Fibroblast of peridontal ligament (primary cell): ENCODE results near the gene KCNIP4.

ENCODE experiments used
- DNase-seq: peaks from one replicate; pipeline ENCODE4 v3.0.0-alpha.2; 2010; ENCODE audit errors: extremely low read depth

Gene KCNIP4

DNA sequence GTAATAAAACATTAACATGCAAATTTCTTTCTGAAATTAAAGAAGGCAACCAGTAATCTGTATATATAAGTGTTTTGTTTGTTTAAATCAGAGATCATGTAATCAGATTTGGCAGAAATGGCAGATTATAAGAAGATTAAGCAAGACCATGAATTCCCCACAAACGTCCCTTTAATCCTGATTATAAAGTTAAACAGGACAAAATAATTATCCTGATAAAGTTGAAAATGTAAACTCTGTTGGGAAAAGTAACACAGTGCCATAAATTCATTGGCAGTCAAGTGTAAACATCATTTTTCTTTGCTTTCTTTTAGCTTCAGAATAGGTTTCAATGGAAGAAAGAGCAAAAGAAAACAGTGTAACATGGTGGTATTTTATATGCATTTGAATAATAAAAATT, 256.3 kb downstream of the KCNIP4 start:
- DNase-seq = no peak

DNA sequence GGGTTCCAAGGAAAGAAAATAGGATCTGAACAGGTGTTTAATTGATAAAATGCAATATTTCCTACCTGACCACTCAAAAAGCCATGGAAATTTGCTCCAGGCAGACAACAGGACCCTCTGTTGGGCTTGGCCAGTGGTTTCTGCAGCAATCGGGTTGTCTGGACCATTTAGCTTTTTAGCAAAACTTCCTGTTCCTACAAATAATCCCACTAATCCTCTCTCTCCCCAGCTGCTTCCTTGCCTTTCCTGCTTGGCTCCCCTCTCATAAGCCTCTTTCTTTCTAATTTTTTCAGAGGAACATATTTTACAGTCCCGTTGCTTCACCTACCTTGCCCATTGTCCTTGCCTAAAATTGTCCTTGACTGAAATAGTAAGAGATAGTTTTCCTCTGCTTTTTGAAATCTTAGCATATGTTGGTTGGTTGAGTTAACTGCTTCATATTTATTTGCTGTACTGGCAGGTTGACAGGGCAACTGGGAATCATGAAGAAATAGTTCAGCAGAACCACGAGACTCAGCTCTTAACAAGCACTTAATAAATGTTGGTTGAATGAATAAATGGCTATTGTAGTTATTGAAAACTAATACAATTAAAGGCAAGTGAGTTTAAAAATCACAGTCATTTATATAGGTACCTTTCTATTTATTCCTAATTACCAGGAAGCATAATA, 259.8 kb downstream of the KCNIP4 start:
- DNase-seq = no peak

DNA sequence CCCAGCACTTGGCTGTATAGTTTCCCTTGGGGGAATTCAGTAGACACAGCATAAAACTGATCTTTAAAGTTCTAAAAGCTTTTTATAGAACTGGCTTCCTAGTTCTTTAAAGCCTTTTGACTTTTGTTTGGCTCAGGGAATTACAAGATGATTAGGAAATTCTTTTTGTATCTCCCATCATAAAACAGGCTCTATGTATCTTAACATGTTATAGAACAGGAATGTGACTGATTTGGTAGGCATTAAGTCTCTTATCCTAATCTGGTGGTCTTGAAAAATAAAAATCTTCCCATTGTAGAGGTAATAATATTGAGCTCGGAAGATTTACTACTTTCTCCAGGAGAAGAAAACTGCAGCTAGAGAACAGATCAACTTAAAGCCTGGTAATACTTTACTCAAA, 262.7 kb downstream of the KCNIP4 start:
- no peak for DNase-seq

DNA sequence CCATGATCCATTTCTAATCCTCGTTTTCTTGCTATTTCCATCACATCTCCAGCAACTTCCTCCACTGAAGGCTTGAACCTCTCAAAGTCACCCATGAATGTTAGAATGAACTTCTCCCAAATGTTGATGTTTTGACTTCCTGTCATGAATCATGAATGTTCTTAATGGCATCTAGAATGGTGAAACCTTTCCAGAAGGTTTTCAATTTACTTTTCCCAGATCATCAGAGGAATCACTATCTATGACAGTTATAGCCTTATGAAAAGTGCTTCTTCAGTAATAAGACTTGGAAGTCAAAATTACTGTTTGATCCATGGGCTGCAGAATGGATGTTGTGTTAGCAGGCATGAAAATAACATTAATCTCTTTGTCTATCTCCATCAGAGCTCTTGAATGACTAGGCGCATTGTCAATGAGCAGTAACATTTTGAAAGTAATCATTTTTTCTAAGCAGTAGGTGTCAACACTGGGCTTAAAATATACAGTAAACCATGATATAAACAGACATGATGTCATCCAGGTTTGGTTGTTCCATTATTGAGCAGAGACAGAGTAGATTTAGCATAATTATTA, 268.2 kb downstream of the KCNIP4 start:
- DNase-seq = no peak

DNA sequence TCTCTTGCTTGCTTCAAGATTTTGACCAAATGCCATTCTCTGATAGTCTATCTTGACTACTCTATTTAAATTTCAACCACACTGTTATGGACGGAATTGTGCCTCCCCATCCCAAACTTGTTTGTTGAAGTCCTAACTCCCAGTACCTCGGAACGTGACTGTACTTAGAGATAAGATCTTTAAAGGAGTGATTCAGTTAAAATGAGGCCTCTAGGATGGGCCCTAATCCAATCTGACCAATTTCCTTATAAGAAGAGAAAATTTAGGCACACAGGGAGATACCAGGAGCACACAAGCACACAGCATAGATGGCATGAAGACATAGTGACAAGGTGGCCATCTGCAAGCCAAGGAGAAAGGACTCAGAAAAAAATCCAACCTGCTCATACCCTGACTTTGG, 269.9 kb downstream of the KCNIP4 start:
- no peak for DNase-seq

DNA sequence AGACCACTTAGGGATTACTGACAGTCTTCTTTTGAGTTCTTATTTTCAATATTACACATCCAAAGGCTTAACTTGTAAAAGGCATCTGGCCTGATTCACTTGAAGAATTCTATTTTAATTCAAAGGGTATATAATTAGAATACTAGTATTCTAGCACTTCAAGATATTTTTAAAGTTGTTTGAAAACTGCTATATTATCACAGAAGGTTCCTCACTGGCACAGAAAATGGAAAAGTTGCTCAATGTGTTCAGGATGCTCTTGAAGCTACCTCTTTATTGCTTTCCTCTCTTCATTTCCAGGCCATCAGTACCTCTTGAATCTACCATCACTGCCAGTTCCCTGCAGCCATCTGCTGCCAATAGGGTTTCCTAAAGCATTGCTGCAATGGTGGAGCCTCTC, 271.4 kb downstream of the KCNIP4 start:
- DNase-seq = no peak

DNA sequence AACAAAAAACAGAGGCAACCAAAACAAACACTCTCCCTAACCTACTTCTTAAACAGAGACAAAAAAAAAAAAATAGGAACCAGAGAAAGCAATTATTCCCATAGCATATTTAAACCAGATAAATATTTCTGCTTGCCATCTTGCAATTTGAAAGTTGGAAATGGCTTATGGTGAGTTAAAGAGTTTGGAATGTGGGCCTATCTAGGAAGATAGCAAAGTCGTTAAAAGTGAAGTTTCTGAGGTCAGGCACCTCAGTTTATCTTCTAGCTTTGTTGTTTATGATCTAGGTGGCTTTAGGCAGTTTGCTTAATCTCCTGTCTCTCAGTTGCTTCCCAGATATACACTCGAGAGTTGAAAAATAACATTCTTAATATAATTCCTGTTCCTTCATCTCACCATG, 284.2 kb downstream of the KCNIP4 start:
- no peak for DNase-seq

DNA sequence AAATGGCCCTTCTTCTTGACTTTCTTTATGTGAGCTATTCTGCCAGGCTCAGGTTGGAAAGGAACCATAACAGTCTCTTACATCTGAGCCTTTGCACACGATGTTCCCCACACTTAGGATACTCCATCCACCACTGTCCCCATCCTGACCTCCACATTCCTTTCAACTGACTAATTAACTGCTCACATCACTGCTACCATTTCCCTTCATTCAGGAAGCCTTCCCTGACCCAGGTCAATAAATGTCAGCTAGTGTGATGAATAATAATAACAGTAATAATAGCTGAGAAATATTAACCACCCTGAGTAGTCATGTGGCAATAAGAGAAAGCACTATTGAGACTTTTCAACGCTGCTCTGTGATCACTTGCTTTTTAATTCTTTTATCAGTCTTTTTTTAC, 291.7 kb downstream of the KCNIP4 start:
- DNase-seq = no peak

DNA sequence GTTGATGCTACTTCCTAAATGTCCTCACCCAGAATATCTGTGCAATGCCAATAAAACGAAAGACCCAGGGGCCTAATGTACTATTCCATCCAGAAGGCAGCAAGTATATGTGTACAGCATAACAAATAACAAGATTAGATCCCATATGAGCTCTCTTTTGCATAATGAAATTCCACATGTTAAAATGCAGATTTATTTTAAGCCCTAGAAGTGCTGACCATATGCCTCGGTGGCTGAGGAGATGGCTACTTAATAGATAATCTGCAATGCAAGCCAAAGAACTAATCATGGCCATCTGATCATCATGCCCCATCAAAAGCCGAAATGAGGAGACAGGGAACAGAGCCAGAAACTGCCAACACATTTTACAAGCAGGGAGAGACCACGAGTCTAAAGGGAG, 293.5 kb downstream of the KCNIP4 start:
- no peak for DNase-seq

DNA sequence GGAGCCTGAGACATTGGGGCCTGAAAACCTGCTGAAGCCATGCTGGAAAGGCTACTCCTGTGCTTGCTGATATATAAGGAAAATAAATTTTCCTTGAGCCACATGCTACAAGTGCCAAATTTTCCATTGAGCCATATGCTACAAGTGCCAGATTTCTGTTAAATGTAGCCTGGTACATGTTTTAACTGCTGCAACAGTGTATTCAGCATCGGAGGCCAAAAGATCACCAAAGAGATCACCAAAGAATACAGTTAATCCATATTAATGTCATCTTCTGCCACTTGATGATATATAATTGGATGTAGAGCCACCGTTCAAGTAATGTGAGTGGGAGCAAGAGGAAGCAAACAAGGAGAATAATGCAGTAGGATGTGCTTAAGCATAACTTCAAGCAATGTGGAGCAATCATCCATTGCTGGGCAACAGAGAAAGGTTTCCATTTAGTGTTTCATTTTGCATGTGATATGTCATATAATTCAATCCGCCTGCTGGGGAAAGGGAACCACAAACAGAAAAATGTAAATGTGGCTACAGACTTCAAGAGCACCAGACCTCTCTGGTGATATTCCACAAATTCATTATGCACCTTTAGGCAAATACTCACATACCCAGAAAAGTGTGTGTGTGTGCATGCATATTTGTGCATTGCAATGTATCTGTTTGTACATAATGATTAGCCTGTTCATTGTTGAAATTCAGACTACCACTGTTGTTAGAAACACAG, 295.9 kb downstream of the KCNIP4 start:
- no peak for DNase-seq

DNA sequence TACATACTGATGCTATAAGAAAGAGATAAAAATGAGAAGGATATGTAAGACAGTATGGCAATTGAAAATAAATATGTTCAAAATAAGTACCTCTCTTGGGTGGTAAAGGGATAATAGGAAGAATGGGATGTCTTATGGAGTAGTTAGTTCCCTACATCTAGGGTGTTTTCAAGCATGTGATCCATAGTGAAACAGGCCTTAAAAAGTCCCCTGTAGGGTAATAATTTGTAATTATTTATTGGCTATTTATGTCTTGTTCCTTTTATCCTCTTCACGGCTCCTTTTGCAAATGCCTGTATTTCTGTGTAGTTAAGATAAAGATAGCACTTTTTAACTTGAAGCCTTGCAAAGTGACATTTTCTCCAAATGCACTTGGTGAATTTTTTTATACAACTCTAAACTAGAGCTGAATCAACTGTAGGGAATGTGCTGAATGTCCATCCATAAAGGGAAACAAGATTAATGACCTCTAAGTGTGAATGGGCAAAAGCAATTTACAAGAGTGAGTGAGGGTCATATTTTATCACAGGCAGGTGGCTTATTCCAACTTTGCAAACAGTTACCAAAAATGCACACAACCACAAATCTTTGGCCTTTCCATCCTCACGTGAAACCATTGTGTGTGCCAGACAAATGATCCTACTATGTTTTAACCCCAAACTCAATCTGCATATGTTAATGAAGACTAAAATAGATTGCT, 299.0 kb downstream of the KCNIP4 start:
- no peak for DNase-seq

DNA sequence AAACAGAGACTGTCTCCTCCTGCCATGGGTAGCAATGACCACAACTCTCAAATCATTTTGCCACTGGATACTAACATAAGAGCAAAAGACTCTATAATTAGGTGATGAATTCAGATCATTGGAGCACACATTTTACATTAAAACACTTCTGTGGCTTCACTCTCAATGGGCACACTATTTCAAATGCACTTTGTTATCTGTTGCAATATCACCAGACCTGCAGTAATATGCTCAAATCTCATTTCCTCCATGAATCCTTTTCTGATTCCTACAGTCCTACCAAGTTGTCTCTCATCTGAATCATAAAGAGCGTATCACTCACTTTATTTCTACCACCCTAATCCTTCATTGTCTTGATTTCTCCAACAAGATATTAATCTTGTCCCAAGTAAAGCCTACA, 302.8 kb downstream of the KCNIP4 start:
- no peak for DNase-seq

DNA sequence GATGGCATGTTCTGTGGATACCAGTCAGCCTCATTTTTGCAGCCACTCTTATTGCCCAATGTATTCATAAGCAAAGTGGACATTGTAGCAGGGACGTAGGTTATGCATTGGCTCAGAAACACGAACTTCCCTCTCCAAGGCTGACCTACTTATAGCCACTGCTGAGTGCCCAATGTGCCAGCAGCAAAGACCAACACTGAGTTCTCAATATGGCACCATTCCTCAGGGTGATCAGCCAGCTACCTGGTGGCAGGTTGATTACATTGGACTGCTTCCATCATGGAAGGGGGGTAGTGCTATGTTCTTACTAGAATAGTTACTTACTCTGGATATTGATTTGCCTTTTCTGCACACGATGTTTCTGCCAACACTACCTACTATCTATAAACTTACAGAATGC, 306.9 kb downstream of the KCNIP4 start:
- DNase-seq = no peak

DNA sequence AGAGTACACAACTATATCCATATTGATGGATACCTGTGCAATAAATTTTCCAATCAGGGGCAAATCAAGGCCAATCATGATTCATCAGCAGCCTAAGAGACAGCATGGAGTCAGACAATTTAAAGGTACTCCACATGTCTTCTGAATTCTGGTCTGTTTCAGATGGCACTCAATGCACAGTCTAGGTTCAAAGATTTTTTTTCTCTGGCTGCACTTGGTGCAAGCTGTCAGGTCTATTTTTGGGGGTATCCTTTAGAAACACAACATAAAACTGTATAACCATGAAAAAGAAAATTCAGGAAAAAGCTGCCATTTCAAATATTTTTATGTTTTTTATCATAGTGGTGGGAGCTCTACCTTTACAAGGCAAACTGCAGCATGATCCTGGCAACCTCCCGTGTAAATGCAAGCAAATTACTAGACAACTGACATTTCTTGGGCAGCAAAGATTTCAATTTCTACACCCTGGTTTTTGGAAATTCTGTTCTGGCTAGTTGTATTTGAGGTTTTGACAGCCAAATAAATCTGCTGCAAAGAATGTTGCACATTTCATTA, 310.3 kb downstream of the KCNIP4 start:
- DNase-seq = no peak

DNA sequence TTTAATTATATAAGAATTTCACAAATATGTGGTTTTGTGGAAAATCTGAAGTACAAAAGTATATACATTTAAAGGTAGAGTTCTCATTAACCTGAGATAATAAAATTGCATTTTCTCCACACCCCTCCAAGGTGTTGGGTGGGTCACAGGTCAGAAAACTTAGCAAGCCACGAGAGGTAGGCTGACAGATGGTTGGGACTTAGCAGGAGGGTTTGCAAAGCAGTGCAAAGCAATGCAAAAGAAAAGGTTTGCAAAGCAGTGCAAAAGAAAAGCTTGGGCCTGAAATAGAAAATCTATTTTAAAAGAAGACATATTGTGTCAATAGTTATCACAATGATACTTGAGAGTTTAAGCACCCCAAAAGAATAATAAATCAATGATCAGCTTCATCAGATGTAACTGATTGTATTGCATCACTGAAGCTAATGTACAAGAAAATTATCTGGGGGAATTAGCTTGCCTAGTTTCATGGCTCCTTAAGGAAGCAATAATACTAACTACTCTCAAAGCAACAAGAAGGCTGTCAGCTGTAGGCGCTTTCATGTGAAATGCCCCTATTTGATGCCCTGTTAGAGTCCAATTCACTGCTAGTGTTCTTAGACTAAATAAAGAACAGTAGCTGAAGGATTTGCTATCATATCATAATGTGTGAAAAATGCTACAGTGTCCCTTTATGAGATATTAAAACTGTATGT, 319.5 kb downstream of the KCNIP4 start:
- no peak for DNase-seq

DNA sequence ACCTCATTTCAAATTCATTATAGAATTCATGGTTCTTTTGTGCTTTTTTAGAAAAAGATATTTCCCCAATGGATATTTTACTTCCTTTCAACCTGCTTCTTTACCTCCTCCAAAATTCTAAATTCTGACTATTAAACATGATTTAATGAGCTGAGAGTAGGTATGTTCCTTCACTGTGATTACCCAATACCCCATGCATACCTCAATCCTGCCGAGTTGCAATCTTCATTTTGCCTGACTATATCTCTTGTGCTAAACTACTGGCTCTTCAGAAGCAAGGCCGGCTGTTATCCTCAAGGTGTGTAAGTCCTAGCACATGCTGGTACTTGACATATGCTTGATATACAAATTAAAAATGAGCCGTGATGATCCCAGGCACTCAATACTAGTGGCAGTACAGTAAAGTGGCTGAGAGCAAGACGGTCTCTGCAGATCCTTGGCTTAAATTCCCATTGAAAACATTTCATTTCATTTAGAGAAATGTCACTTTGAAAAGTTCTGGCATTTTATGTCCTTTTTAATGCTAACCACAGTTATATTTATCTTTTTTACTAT, 320.4 kb downstream of the KCNIP4 start:
- DNase-seq = no peak

DNA sequence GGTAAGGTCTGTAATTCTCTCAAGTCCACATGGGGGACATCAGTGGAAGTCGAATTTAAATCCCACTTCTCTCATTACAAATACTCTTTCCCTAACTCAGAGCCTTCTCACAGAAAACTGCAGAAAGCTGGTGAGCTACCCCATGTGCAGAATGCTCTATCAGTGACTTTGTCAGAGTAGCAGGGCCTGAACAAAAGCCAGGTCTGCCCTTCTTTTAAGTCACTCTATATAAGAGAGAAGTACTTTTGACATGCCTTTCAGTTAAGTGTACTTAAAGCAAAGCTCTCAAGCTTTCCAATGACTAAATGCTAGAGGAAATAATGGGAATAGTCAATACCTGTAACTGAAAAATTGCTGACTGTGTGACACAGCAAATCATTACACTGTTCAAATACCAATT, 323.1 kb downstream of the KCNIP4 start:
- no peak for DNase-seq

DNA sequence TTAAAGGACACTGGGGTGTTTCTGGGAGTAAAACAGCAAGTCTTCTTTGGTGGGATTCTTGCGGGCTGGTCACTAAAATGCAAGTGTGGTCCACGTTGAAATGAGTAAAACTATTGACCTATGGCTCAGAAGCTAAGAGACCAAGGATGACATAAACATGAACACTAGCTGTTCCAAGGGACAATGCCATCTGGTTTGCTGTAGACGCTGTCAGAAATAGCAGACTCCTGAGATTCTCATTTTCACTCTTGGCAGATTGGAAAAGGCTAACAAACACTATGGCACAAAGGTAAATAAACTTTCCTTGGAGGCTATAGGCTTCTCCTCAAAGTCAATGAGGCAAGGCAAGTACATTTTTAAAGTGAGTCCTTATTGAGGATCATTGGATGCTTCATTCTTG, 343.6 kb downstream of the KCNIP4 start:
- no peak for DNase-seq

DNA sequence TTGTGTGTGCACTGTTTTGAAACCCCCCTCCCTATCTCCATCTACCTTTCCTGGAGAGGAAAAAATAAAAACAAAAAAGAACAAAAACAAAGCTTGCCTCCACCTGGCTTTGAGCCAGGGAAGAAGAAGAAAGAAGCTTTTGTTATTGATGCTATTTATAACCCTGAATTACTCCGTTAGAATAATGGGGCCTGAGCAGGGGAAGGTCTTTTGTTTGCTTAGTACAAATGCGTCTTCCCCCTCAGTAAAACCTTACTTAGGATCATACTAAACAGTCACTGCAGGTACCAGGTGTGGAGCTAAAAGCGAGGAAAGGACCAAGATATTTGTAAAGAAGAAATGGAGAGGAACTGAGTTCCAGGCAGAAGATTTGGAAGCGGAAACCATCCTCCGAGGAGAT, 352.1 kb downstream of the KCNIP4 start:
- no peak for DNase-seq

DNA sequence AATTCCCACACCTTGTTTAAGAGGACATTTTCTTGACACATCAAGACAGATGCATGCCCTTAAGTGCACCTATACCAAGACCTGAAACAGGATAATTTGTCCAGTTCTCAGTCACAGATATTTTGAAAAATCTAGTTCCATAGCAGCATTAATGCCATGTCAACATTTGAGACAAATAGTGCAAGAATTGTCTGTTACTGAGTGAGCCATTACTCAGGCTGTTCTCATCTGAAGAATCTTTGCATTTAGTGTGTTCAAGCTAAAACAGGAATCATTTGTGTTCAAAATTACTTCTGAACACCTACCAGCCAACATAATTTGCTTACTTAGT, 354.9 kb downstream of the KCNIP4 start:
- no peak for DNase-seq

DNA sequence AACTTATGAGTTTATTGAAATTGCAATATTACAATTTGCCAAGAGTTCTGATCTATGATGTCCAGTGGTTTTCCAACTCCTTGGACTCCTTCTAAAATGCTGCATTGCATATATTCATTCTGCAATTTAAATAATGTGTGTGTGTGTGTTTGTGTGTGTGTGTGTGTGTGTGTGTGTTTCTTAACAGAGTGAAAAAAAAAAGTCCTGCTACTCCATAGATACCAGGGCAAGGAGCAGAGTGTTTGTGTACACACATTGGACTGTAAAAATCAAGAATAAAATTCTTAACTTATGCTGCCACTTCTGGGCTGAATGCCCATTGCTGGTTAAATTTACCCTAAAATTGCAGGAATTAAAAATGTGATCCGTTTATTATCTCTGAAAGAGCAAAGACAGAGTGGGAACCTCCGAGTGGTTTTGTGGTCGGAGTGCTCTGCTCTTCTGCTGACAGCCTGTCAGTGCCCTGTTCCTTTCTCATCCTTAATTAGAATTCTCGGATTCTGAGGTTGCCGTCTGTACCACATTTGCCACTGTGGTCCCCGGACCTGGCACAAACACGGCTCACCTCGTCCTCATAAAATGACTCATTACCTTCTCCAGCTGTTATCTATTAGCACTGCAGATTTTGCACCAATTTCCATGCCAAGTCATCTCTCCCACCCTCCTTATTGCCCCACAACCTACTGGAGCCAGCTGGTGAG, 355.5 kb downstream of the KCNIP4 start:
- DNase-seq = no peak
